NB4 (cell line): ENCODE data around the gene GALNT14.

Experiments used
- DNase-seq: peaks from one replicate; pipeline ENCODE4 v3.0.0; 2010; ENCODE audit warnings: low read depth
- H3K4me3 ChIP-seq: one replicate; pipeline ENCODE4 v1.5.1; 2011; ENCODE audit warnings: mild to moderate bottlenecking, low read depth, low read length, moderate library complexity
- CTCF ChIP-seq: IDR thresholded peaks from one replicate; pipeline ENCODE4 v1.5.1; 2012; ENCODE audit warnings: low read depth, low read length
- MYC ChIP-seq: IDR thresholded peaks from 2 replicates; pipeline ENCODE4 v1.6.1; 2011; ENCODE audit warnings: low read depth, low read length
- POLR2A ChIP-seq: IDR thresholded peaks from 2 replicates; pipeline ENCODE4 v1.6.1; 2011; ENCODE audit warnings: mild to moderate bottlenecking; ENCODE audit not compliant: insufficient read length; ENCODE audit errors: extremely low read depth
- TF ChIP-seq, protein P1 (sequence below): IDR thresholded peaks from 2 replicates; pipeline ENCODE4 v1.6.1; 2011; ENCODE audit warnings: low read depth, low read length

The GALNT14 gene

GRCh38 chr2:30971231-30972025, 166.8 kb downstream of the GALNT14 start:
- TF ChIP-seq CTCF (no peak), POLR2A (no peak), MYC (no peak)
- TF ChIP-seq, protein P1, sequence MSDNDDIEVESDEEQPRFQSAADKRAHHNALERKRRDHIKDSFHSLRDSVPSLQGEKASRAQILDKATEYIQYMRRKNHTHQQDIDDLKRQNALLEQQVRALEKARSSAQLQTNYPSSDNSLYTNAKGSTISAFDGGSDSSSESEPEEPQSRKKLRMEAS = no peak
- no peak for DNase-seq

DNA sequence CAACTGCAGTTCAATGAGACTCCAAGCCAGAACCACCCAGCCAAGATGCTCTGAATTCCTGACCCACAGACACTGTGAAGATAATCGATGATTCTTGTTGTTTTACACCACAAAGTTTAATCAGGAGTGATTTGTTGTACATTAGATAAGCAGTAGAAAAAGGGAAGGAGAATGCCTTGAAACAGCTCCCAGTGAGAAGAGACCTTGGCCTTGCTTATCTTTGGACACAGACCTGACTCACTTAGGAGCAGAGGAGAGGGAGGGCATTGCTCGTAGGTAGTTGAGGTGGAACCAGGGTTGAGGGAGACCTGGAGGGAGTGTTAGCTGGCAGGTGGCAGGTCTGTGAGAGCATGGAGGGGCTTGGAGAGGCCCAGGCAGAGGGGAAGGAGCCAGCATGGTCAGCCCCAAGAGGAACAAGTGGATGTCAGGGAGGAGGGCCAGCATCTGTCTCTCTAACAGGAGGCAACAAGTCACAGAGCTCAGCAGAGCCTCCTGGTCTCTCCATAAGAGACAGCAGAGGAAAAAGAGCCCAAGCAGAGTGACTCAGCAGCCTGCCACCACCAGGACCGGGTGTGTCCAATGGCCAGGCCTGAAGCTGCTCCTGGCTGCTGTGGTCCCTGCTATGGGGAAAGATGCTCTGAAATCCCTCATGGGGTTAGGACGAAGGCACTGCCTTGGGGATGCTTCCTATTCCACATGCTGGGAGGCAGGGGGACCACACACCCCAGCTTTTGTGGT, 169.4 kb downstream of the GALNT14 start:
- no peak overlapping the region for H3K4me3 ChIP-seq
- no peak for DNase-seq
- TF ChIP-seq, protein P1 = no peak
- TF ChIP-seq POLR2A (no peak), CTCF (no peak), MYC (no peak)

More at GRCh38 chr2:30971231-30972025, 166.8 kb downstream of the GALNT14 start:
- no peak overlapping the region for H3K4me3 ChIP-seq

DNA sequence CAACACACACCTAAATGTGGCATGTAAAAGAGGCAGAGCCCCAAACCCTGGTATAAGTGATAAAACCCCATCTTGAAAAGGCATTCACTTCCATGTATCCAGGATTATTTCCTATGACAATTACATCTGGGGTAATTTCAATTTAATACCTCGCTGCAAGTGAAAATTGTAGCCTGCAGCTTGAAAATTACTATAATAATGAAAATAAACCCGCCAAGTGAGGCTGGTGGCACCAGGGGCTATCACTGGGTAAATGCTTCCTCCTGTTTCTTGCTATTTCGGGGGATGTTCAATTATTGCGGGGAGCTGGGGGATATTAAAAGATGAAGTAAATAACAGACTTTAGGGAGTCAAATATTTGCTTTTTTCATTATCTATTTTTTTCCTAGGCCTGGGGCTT, 171.5 kb downstream of the GALNT14 start:
- no peak for DNase-seq
- no peak overlapping the region for H3K4me3 ChIP-seq
- no peak for TF ChIP-seq MYC
- TF ChIP-seq CTCF = no peak
- TF ChIP-seq, protein P1 = no peak
- no peak for TF ChIP-seq POLR2A

DNA sequence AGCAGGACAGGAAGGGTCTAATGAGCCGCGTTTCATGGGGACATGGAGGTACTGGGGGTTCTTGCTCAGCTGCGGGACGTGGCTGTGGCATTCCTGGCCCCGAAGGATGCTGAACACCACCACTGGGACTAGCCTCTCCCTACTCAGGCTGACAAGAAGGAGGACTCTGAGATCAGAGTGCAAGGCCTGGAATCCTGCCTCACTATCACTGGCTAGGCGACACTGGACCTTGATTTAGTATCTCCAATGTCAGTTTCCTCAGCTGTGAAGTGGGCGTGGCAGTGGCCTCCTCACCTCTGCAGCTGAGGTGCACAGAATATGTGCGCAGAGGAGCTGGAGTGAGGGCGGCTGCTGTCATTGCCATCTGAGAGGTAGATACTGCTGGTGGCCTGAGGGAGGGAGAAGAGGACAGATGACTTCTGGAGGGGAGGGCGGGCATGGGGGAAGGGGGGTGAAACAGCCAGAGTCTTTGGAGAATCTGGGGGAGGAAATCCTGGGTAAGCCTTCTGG, 173.2 kb downstream of the GALNT14 start:
- DNase-seq = no peak
- TF ChIP-seq POLR2A = no peak
- no peak for TF ChIP-seq CTCF
- TF ChIP-seq, protein P1 = no peak
- TF ChIP-seq MYC = no peak
- H3K4me3 ChIP-seq = no peak overlapping the region

- TF ChIP-seq MYC (no peak), POLR2A (no peak), CTCF (no peak)
- TF ChIP-seq, protein P1 = no peak
- no peak for DNase-seq
- H3K4me3 ChIP-seq = no peak overlapping the region
These were observed 173.8 kb downstream of the GALNT14 start for GRCh38 chr2:30964334-30965005.
